Gastroesophageal sphincter (tissue), 4 donors: Measurements from ENCODE around the gene HPS4. TPM values are rescaled to one million over a fixed set of nuclear protein-coding genes. Genes with fewer than 3 reads are reported as not detected.

Experiments used
- ATAC-seq: fragments of 150-250 bp; one replicate; pipeline ENCODE4 v1.9.1; 2016; ENCODE audit warnings: mild to moderate bottlenecking, moderate library complexity
- H3K27ac ChIP-seq, 4 donors: fragments of 200-600 bp; sonication (generic) in 3 of 4; 1 replicate in 3 of 4; 2 replicates in 1 of 4; pipeline ENCODE4 v1.5.1; 2016 to 2019
- H3K27me3 ChIP-seq: fragments of 200-600 bp; sonication (generic); one replicate; pipeline ENCODE4 v1.5.1; 2019
- H3K36me3 ChIP-seq, 2 donors: fragments of 200-600 bp; sonication (generic); one replicate each; pipeline ENCODE4 v1.5.1; 2019; ENCODE audit warnings: control low read depth in 1 of 2
- H3K4me1 ChIP-seq, 3 donors: fragments of 200-600 bp; sonication (generic); 1 replicate in 2 of 3; 2 replicates in 1 of 3; pipeline ENCODE4 v1.5.1; 2016 to 2019; ENCODE audit warnings: control low read depth in 2 of 3
- H3K4me3 ChIP-seq, 2 donors: fragments of 200-600 bp; sonication (generic); one replicate each; pipeline ENCODE4 v1.5.1; 2019; ENCODE audit warnings: mild to moderate bottlenecking in 1 of 2, moderate library complexity in 1 of 2
- H3K9me3 ChIP-seq, 3 donors: fragments of 200-600 bp; sonication (generic); one replicate each; pipeline ENCODE4 v1.5.1; 2017 to 2019; ENCODE audit warnings: control low read depth in 2 of 3
- CTCF ChIP-seq, 4 experiments: fragments of 200-600 bp in 2 of 4; fragments of 450-650 bp in 2 of 4; sonication (generic) in 1 of 4; IDR thresholded peaks; one replicate each; pipeline ENCODE4 v1.5.1; 2017 to 2019; ENCODE audit warnings: antibody characterized with exemption in 4 of 4, mild to moderate bottlenecking in 2 of 4, moderate library complexity in 2 of 4
- EP300 ChIP-seq: sonication (generic); formaldehyde crosslinking; IDR thresholded peaks from one replicate; pipeline ENCODE4 v1.6.1; 2017; ENCODE audit warnings: antibody characterized with exemption, mild to moderate bottlenecking
- POLR2A ChIP-seq, 2 donors: fragments of 450-650 bp; IDR thresholded peaks; one replicate each; pipeline ENCODE4 v1.6.1; 2017; ENCODE audit warnings: antibody characterized with exemption in 2 of 2, mild to moderate bottlenecking in 2 of 2, moderate library complexity in 1 of 2
- POLR2AphosphoS5 ChIP-seq: sonication (generic); formaldehyde crosslinking; IDR thresholded peaks from one replicate; pipeline ENCODE4 v1.6.1; 2017; ENCODE audit warnings: antibody characterized with exemption
- WGBS, 2 donors: methylation state at CpG; one replicate each; pipeline ENCODE4 v1.1.5; 2018; ENCODE audit warnings: low coverage in 1 of 2; 5-methylcytosine and 5-hydroxymethylcytosine counted together
- total RNA-seq, 4 donors: library from RNA; depleted of rRNA; stranded (reverse); fragments of >200 nt; gene quantifications; one replicate each; pipeline ENCODE4 v1.1.0, GENCODE V29; 2016

Gene HPS4
- total RNA-seq, 4 donors from 2014 or later, result 11.2 to 34.7 (median 20.3) TPM

GRCh38 chr22:26479792-26480610, 3.6 kb downstream of the HPS4 start:
- peak overlapping the region in 1 of 4 donors; percentile 9 for H3K27ac ChIP-seq

GRCh38 chr22:26479043-26479791, 4.4 kb downstream of the HPS4 start:
- H3K27me3 ChIP-seq, result no peaks in the 10 kb centered on the region
- WGBS, 2 donors, result 49 to 67% methylated on average over 6 to 12 of the region's 12 CpGs
- peaks cover 0 to 69% of the 10 kb centered on the region in 2 donors for H3K36me3 ChIP-seq
- peak overlapping the region in 1 of 4 donors; percentile 9 for H3K27ac ChIP-seq
- H3K9me3 ChIP-seq, result no peaks in the 10 kb centered on the region
- H3K4me1 ChIP-seq, result peaks cover 7 to 49% (median 28%) of the 10 kb centered on the region in 3 donors
- TF ChIP-seq POLR2A (IDR thresholded peaks at IDR 0.05) (no peak), EP300 (no peak), CTCF (IDR thresholded peaks at IDR 0.05) (no peak), POLR2AphosphoS5 (no peak)
- no peak for ATAC-seq
- peak overlapping the region in 1 of 2 donors; percentile 18 for H3K4me3 ChIP-seq

More at GRCh38 chr22:26479792-26480610, 3.6 kb downstream of the HPS4 start:
- Histone ChIP-seq H3K36me3 (peaks cover 0 to 61% of the 10 kb centered on the region in 2 donors), H3K4me1 (peaks cover 13 to 57% (median 36%) of the 10 kb centered on the region in 3 donors), H3K27me3 (no peaks in the 10 kb centered on the region), H3K4me3 (peak overlapping the region in 1 of 2 donors; percentile 18), H3K9me3 (no peaks in the 10 kb centered on the region)
- TF ChIP-seq CTCF (IDR thresholded peaks at IDR 0.05) (no peak), POLR2AphosphoS5 (no peak), POLR2A (IDR thresholded peaks at IDR 0.05) (no peak), EP300 (no peak)
- WGBS, 2 donors, result 69 to 75% methylated on average over 11 to 12 of the region's 12 CpGs
- ATAC-seq, result no peak

- WGBS, 2 donors, result 0 to 86% methylated on average over 1 to 2 of the region's 4 CpGs
- Histone ChIP-seq H3K36me3 (peaks cover 0 to 87% of the 10 kb centered on the region in 2 donors), H3K27me3 (no peaks in the 10 kb centered on the region)
Measured at GRCh38 chr22:26477341-26477731, 6.2 kb downstream of the HPS4 start.

GRCh38 chr22:26476705-26477340, 6.8 kb downstream of the HPS4 start:
- ATAC-seq, result no peak
- Histone ChIP-seq H3K36me3 (peaks cover 0 to 92% of the 10 kb centered on the region in 2 donors), H3K27me3 (no peaks in the 10 kb centered on the region), H3K27ac (no peak overlapping the region), H3K4me3 (no peak overlapping the region), H3K9me3 (no peaks in the 10 kb centered on the region), H3K4me1 (peaks cover 0 to 33% (median 19%) of the 10 kb centered on the region in 3 donors)
- TF ChIP-seq POLR2AphosphoS5, result no peak
- TF ChIP-seq CTCF (IDR thresholded peaks at IDR 0.05), result no peak
- TF ChIP-seq EP300, result no peak
- WGBS, 2 donors, result 80 to 90% methylated on average over 4 of the region's 4 CpGs

More at GRCh38 chr22:26477341-26477731, 6.2 kb downstream of the HPS4 start:
- Histone ChIP-seq H3K4me1 (peaks cover 0 to 38% (median 19%) of the 10 kb centered on the region in 3 donors), H3K27ac (no peak overlapping the region), H3K9me3 (no peaks in the 10 kb centered on the region), H3K4me3 (no peak overlapping the region)
- TF ChIP-seq POLR2A (IDR thresholded peaks at IDR 0.05), result no peak
- no peak for TF ChIP-seq EP300
- no peak for TF ChIP-seq CTCF (IDR thresholded peaks at IDR 0.05)
- TF ChIP-seq POLR2AphosphoS5, result no peak
- ATAC-seq, result no peak
